Measurements from ENCODE around the gene HOXB6. TPM values are rescaled to one million over a fixed set of nuclear protein-coding genes. Genes with fewer than 3 reads are reported as not detected.

HOXB6 gene
- total and polyA plus RNA-seq, 8 donors: 0.12 to 1.8 (median 0.69) TPM

GRCh38 chr17:48625495-48626244 is 20.9 kb upstream of the HOXB6 start:
- peak in 1 of 6 donors; percentile 78 for DNase-seq
- intact Hi-C loops (cut with DNase I): no loop called here
- WGBS, 2 donors: 1% methylated on average over 67 to 69 of the region's 69 CpGs
- Histone ChIP-seq H3K27ac (no peak overlapping the region), H3K9me3 (no peaks in the 10 kb centered on the region), H3K4me1 (peaks cover 8 to 15% (median 12%) of the 10 kb centered on the region in 3 donors), H3K4me3 (peak overlapping the region in 2 of 4 donors; percentile 26 to 33), H3K36me3 (no peaks in the 10 kb centered on the region), H3K27me3 (peaks cover 0 to 69% (median 26%) of the 10 kb centered on the region in 4 donors)
- TF ChIP-seq CTCF (IDR thresholded peaks at IDR 0.05): no peak
- ATAC-seq: peak; percentile 69 to 88 (median 78)
- FAIRE-seq: no peak

- no peak overlapping the region for H3K27ac ChIP-seq
- H3K36me3 ChIP-seq: no peaks in the 10 kb centered on the region
- H3K4me1 ChIP-seq: peaks cover 8 to 15% (median 12%) of the 10 kb centered on the region in 3 donors
- ATAC-seq: peak; percentile 33 to 58 (median 47)
- H3K4me3 ChIP-seq: peak overlapping the region in 2 of 4 donors; percentile 26 to 33
- DNase-seq: peak in 1 of 6 donors; percentile 62
- FAIRE-seq: no peak
- WGBS, 2 donors: 3% methylated on average over 55 to 66 of the region's 66 CpGs
- peaks cover 0 to 71% (median 26%) of the 10 kb centered on the region in 4 donors for H3K27me3 ChIP-seq
- no peak for TF ChIP-seq CTCF (IDR thresholded peaks at IDR 0.05)
- intact Hi-C loops (cut with DNase I): no loop called here
- no peaks in the 10 kb centered on the region for H3K9me3 ChIP-seq
Measured at GRCh38 chr17:48624544-48625494, 20.0 kb upstream of the HOXB6 start.

GRCh38 chr17:48624118-48624517 is 19.3 kb upstream of the HOXB6 start:
- H3K36me3 ChIP-seq: no peaks in the 10 kb centered on the region
- no peak for DNase-seq
- FAIRE-seq: no peak
- WGBS, 2 donors: 9 to 12% methylated on average over 5 of the region's 5 CpGs
- no peaks in the 10 kb centered on the region for H3K9me3 ChIP-seq
- TF ChIP-seq CTCF (IDR thresholded peaks at IDR 0.05): no peak
- H3K27ac ChIP-seq: no peak overlapping the region
- peaks cover 8 to 15% (median 12%) of the 10 kb centered on the region in 3 donors for H3K4me1 ChIP-seq
- ATAC-seq: no peak
- H3K27me3 ChIP-seq: peaks cover 5 to 71% (median 24%) of the 10 kb centered on the region in 4 donors
- H3K4me3 ChIP-seq: no peak overlapping the region
- intact Hi-C loops (cut with DNase I): no loop called here

GRCh38 chr17:48623583-48623982 is 18.8 kb upstream of the HOXB6 start:
- no peak for DNase-seq
- no peak for ATAC-seq
- H3K27ac ChIP-seq: no peak overlapping the region
- FAIRE-seq: no peak
- no peak for TF ChIP-seq CTCF (IDR thresholded peaks at IDR 0.05)
- H3K36me3 ChIP-seq: no peaks in the 10 kb centered on the region
- no peaks in the 10 kb centered on the region for H3K9me3 ChIP-seq
- no peak overlapping the region for H3K4me3 ChIP-seq
- intact Hi-C loops (cut with DNase I): no loop called here
- 10 to 20% methylated on average over 4 of the region's 4 CpGs for WGBS, 2 donors
- H3K27me3 ChIP-seq: peaks cover 5 to 74% (median 22%) of the 10 kb centered on the region in 4 donors
- peaks cover 8 to 15% (median 12%) of the 10 kb centered on the region in 3 donors for H3K4me1 ChIP-seq
